AG09309 (cell line): ENCODE measurements around the gene RPL3.
A peak's percentile ranks its signal among the peaks of the same experiment; 100 is the strongest.
"Not testable (repeated sequence)": the region's sequence is repeated elsewhere in the genome, so short reads cannot be mapped to it uniquely, and the experiment has no call there.

Experiments
- DNase-seq: peaks from one replicate; pipeline ENCODE4 v3.0.0-alpha.2; 2010; ENCODE audit warnings: low read depth
- H3K4me3 ChIP-seq: 2 replicates; pipeline ENCODE4 v1.5.1; 2011; ENCODE audit warnings: mild to moderate bottlenecking, low read depth, low read length, moderate library complexity; ENCODE audit not compliant: control insufficient read depth
- TF ChIP-seq, protein P1 (sequence below): IDR thresholded peaks from 2 replicates; pipeline ENCODE4 v1.5.1; 2011; ENCODE audit warnings: mild to moderate bottlenecking, low read depth, low read length, inconsistent platforms; ENCODE audit not compliant: insufficient read depth, control insufficient read depth; ENCODE audit errors: missing control alignments

RPL3 gene

DNA sequence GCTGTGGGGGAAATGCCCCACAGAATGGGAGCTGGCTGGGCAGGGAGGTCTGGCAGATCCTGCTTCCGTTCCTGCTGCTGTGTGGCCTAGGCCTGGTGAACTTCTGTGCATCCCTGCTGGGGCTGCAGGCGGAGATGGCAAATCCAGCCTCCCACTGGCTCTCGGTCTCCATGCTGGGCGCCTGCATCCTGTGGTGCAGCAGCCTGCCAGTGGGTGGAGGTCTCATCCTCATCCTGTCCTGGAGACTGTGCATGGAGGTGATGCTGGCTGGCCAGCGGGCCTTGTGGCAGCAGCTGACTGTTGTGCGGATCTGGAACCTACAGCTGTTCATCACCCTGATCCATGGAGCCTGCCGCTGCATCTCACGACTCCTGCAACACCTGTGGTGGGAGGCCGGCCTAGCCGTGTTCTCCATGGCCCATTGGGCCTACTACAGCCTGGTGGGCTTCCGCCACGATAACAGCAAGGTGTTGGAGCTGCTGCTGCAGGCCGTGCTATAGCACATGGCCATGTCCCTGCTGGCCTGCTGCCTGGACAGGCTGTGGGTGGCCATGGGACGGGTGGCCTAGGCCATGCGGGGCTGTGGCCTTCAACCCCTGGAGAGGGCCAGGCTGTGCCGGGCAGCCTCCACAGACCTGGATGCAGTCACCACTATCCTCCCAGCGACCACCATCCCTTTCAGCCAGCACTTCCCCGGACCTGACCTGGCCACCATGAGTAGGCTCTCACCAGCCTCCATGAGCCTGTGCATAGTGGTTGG is 8.8 kb upstream of the RPL3 start:
- H3K4me3 ChIP-seq = no peak overlapping the region
- TF ChIP-seq, protein P1, sequence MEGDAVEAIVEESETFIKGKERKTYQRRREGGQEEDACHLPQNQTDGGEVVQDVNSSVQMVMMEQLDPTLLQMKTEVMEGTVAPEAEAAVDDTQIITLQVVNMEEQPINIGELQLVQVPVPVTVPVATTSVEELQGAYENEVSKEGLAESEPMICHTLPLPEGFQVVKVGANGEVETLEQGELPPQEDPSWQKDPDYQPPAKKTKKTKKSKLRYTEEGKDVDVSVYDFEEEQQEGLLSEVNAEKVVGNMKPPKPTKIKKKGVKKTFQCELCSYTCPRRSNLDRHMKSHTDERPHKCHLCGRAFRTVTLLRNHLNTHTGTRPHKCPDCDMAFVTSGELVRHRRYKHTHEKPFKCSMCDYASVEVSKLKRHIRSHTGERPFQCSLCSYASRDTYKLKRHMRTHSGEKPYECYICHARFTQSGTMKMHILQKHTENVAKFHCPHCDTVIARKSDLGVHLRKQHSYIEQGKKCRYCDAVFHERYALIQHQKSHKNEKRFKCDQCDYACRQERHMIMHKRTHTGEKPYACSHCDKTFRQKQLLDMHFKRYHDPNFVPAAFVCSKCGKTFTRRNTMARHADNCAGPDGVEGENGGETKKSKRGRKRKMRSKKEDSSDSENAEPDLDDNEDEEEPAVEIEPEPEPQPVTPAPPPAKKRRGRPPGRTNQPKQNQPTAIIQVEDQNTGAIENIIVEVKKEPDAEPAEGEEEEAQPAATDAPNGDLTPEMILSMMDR = no peak
- no peak for DNase-seq

GRCh38 chr22:39325392-39325932 is 6.0 kb upstream of the RPL3 start:
- no peak for DNase-seq
- TF ChIP-seq, protein P1 = no peak
- no peak overlapping the region for H3K4me3 ChIP-seq

- not testable (repeated sequence) for DNase-seq, H3K4me3 ChIP-seq
Observed at GRCh38 chr22:39320616-39321029, 1.2 kb upstream of the RPL3 start.

GRCh38 chr22:39318507-39319283 is 728 bp downstream of the RPL3 start:
- peak overlapping the region; percentile 55 for H3K4me3 ChIP-seq
- TF ChIP-seq, protein P1 = no peak
- DNase-seq = no peak

DNA sequence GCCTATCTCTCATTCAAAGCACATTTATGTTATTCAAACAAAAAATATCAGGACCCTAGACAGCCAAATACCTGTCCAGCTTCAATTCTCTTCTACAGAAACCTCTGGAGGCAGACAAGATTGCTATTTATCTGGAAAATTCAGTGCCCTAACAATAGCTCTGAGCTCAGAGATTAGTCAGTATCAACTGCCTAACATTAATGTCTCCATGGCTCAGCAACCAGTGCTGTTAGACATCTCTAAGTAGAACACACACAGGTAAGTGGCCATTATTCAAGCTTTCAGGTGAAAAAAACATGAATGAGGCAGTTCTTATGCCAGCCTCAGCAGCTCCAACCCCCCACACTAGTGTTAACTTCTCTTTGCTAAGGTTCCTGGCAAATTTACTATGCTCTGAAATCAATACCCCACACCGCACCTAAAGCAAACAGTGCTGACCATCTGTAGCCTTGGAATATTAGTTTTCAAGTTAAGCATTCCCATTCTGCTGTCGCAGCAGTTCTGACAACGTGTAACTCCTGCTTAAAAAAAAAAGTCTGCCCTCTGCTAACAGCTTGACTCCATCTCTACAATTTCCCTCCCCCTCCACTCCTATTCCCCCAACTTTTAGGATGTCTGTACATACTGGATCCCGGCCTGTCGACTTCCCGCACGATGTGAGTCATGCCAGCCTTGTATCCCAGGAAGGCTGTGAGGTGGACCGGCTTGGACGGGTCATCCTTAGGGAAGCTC is 1.5 kb downstream of the RPL3 start:
- H3K4me3 ChIP-seq = peak overlapping the region; percentile 55
- TF ChIP-seq, protein P1 = no peak
- DNase-seq = no peak

- TF ChIP-seq, protein P1 = no peak
- DNase-seq = no peak
- H3K4me3 ChIP-seq = peak overlapping the region; percentile 55
Observed at GRCh38 chr22:39317084-39317774, 2.2 kb downstream of the RPL3 start.
